Spleen (tissue), 11 donors: ENCODE measurements around the gene MEOX2. TPM values are rescaled to one million over a fixed set of nuclear protein-coding genes. Genes with fewer than 3 reads are reported as not detected.
A peak's percentile ranks its signal among the peaks of the same experiment; 100 is the strongest.

Experiments
- DNase-seq: peaks from one replicate; pipeline ENCODE4 v3.0.0-alpha.2; 2020
- H3K27ac ChIP-seq, 8 donors: fragments of 200-600 bp; sonication (generic) in 7 of 8; 1 replicate in 4 of 8; 2 replicates in 4 of 8; pipeline versions ENCODE4 v1.5.0 to v1.8.0; 2016 to 2021; ENCODE audit warnings: inconsistent platforms in 4 of 8, mild to moderate bottlenecking in 4 of 8, moderate library complexity in 1 of 8
- H3K27me3 ChIP-seq, 7 donors: fragments of 200-600 bp; sonication (generic) in 6 of 7; replicated peaks in 1 of 7; 1 replicate in 4 of 7; 2 replicates in 3 of 7; pipeline versions ENCODE4 v1.5.0 to v1.8.0; 2016 to 2021; ENCODE audit warnings: inconsistent platforms in 3 of 7, mild to moderate bottlenecking in 1 of 7
- H3K36me3 ChIP-seq, 6 donors: fragments of 200-600 bp; sonication (generic) in 5 of 6; 1 replicate in 4 of 6; 2 replicates in 2 of 6; pipeline versions ENCODE4 v1.5.0 to v1.8.0; 2016 to 2021; ENCODE audit warnings: inconsistent platforms in 2 of 6
- H3K4me1 ChIP-seq, 6 donors: fragments of 200-600 bp; sonication (generic) in 5 of 6; 1 replicate in 3 of 6; 2 replicates in 3 of 6; pipeline versions ENCODE4 v1.5.0 to v1.8.0; 2016 to 2021; ENCODE audit warnings: inconsistent platforms in 3 of 6
- H3K4me3 ChIP-seq, 8 donors: fragments of 200-600 bp; sonication (generic) in 7 of 8; 1 replicate in 4 of 8; 2 replicates in 4 of 8; pipeline versions ENCODE4 v1.5.0 to v1.8.0; 2016 to 2021; ENCODE audit warnings: inconsistent platforms in 4 of 8, mild to moderate bottlenecking in 4 of 8, moderate library complexity in 2 of 8
- H3K9me3 ChIP-seq, 8 donors: fragments of 200-600 bp; sonication (generic) in 7 of 8; 1 replicate in 4 of 8; 2 replicates in 4 of 8; pipeline versions ENCODE4 v1.5.0 to v1.8.0; 2016 to 2021; ENCODE audit warnings: inconsistent platforms in 4 of 8
- CTCF ChIP-seq, 11 experiments: fragments of 200-600 bp in 7 of 11; fragments of 450-650 bp in 4 of 11; sonication (generic) in 4 of 11; IDR thresholded peaks in 8 of 11; conservative IDR thresholded peaks in 3 of 11; 1 replicate in 7 of 11; 2 replicates in 4 of 11; pipeline versions ENCODE4 v1.4.0 to v1.8.0; 2016 to 2021; ENCODE audit warnings: antibody characterized with exemption in 11 of 11, inconsistent platforms in 4 of 11, mild to moderate bottlenecking in 1 of 11
- POLR2A ChIP-seq, 3 donors: fragments of 450-650 bp; IDR thresholded peaks; one replicate each; pipeline ENCODE4 v1.5.1; 2017; ENCODE audit warnings: antibody characterized with exemption in 3 of 3, mild to moderate bottlenecking in 1 of 3
- POLR2AphosphoS5 ChIP-seq, 3 donors: sonication (generic); formaldehyde crosslinking; IDR thresholded peaks; one replicate each; pipeline ENCODE4 v1.5.1; 2017; ENCODE audit warnings: antibody characterized with exemption in 3 of 3
- WGBS, 5 donors: extraction: QIAGEN DNeasy Blood & Tissue Kit in 3 of 5; methylation state at CpG; one replicate each; pipeline versions ENCODE4 v1.1.5 to v1.1.7; 2013 to 2018; 5-methylcytosine and 5-hydroxymethylcytosine counted together
- intact Hi-C: fragments of 100-400 bp; cut with DNase I; formaldehyde crosslinking; loops from one replicate; pipeline ENCODE4 v1.15.0; 2023; ENCODE audit warnings: low total_unique reads
- polyA plus RNA-seq, 3 donors: library from polyadenylated mRNA; stranded (reverse); fragments of 200-250 nt; gene quantifications; one replicate each; pipeline ENCODE4 v1.2.1, GENCODE V29; 2013
- total RNA-seq, 7 donors: library from RNA; depleted of rRNA in 3 of 7; stranded (reverse); fragments of >200 nt in 3 of 7; fragmentation: NEBNext Ultra II Directional in 4 of 7; extraction: Animal tissue kit (Norgen Biotek cat#: 25700) in 4 of 7; gene quantifications; one replicate each; pipeline versions ENCODE4 v1.1.0 to v1.2.1, GENCODE V29; 2016 to 2021
- donor health status: healthy with polysubstance abuse.
- donor health status: DM: no; HTN: no; CAD: no; lungs with moderate emphysema.
- donor health status: DM: no; HTN: no; CAD: no.
- donor health status: Bipolar disorder and iron deficiency.
- donor health status: healthy.
- donor health status: DM: no; HTN: no; CAD: no.
- donor health status: DM: yes; HTN: yes; CAD: no.

MEOX2 gene
- total and polyA plus RNA-seq, 10 donors, result 0.24 to 1.2 (median 0.64) TPM; not detected in 1

GRCh38 chr7:15686957-15687545 lies 568 bp upstream of the MEOX2 start:
- 6 to 11% (median 8%) methylated on average over 28 to 30 of the region's 30 CpGs for WGBS, 5 donors
- Histone ChIP-seq H3K9me3 (no peaks in the 10 kb centered on the region), H3K36me3 (no peaks in the 10 kb centered on the region), H3K4me1 (peaks cover 0 to 28% (median 9%) of the 10 kb centered on the region in 6 donors), H3K4me3 (peak overlapping the region in 3 of 8 donors; percentile 23 to 52 (median 30)), H3K27ac (no peak overlapping the region), H3K27me3 (peaks cover 0 to 66% (median 33%) of the 10 kb centered on the region in 7 donors)
- no peak for DNase-seq
- TF ChIP-seq CTCF (IDR thresholded peaks at IDR 0.05 in 8 of 11, conservative IDR thresholded peaks at IDR 0.05 in 3 of 11) (no peak), POLR2A (IDR thresholded peaks at IDR 0.05) (no peak), POLR2AphosphoS5 (IDR thresholded peaks at IDR 0.05) (no peak)
- intact Hi-C loops, result no loop called here

- DNase-seq, result no peak
- Histone ChIP-seq H3K9me3 (no peaks in the 10 kb centered on the region), H3K36me3 (no peaks in the 10 kb centered on the region), H3K4me3 (peak overlapping the region in 5 of 8 donors; percentile 9 to 52 (median 30)), H3K27me3 (peaks cover 0 to 66% (median 33%) of the 10 kb centered on the region in 7 donors), H3K27ac (peak overlapping the region in 1 of 8 donors; percentile 31), H3K4me1 (peaks cover 0 to 28% (median 9%) of the 10 kb centered on the region in 6 donors)
- intact Hi-C loops, result no loop called here
- TF ChIP-seq CTCF (IDR thresholded peaks at IDR 0.05 in 8 of 11, conservative IDR thresholded peaks at IDR 0.05 in 3 of 11), result no peak
- peak in 1 of 3 donors; percentile 37 for TF ChIP-seq POLR2AphosphoS5 (IDR thresholded peaks at IDR 0.05)
- 4 to 12% (median 6%) methylated on average over 34 to 54 of the region's 54 CpGs for WGBS, 5 donors
Measured at GRCh38 chr7:15685358-15686294, 857 bp downstream of the MEOX2 start.

DNA sequence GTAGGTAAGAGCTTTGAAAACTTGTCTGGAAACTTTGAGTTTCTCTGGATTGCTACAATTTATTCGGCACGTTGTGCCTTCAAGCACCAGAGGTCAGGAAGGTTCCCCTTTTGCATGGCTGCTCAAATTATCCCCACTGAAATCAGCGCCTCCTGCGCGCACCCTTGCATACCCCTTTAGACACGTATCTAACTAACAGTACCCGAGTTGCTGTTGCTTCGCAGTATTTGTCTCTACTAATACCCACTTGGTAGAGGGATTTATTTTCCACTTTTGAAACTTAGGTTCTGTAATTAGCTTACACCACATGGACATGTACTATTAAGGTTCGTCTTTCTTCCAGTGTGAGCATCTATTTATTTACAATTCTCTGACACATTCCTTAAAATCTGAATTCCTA lies 1.6 kb downstream of the MEOX2 start:
- TF ChIP-seq CTCF (IDR thresholded peaks at IDR 0.05 in 8 of 11, conservative IDR thresholded peaks at IDR 0.05 in 3 of 11) (no peak), POLR2A (IDR thresholded peaks at IDR 0.05) (no peak), POLR2AphosphoS5 (IDR thresholded peaks at IDR 0.05) (no peak)
- intact Hi-C loops, result no loop called here
- no peak for DNase-seq
- Histone ChIP-seq H3K27me3 (peaks cover 0 to 60% (median 33%) of the 10 kb centered on the region in 7 donors), H3K4me1 (peaks cover 0 to 28% (median 9%) of the 10 kb centered on the region in 6 donors), H3K27ac (no peak overlapping the region), H3K4me3 (peak overlapping the region in 3 of 8 donors; percentile 15 to 52 (median 30)), H3K9me3 (no peaks in the 10 kb centered on the region), H3K36me3 (no peaks in the 10 kb centered on the region)
- 12 to 23% (median 18%) methylated on average over 9 of the region's 9 CpGs for WGBS, 5 donors
